GM13976 (cell line): ENCODE results near the gene CDH23.
A peak's percentile ranks its signal among the peaks of the same experiment; 100 is the strongest.

Experiments used
- DNase-seq: peaks from one replicate; pipeline ENCODE4 v3.0.0; 2012; ENCODE audit warnings: low spot score
- CTCF ChIP-seq: IDR thresholded peaks from 2 replicates; pipeline ENCODE4 v1.5.1; 2012; ENCODE audit warnings: borderline replicate concordance, mild to moderate bottlenecking; ENCODE audit not compliant: insufficient read depth; ENCODE audit errors: extremely low read depth, missing control alignments, control extremely low read depth
- in situ Hi-C: fragments of 300-500 bp; cut with MboI; formaldehyde crosslinking; loops from one replicate; pipeline ENCODE4 v1.12.0; 2022; ENCODE audit warnings: low sequenced_read_pairs, mixed read lengths, inconsistent platforms; ENCODE audit not compliant: unreplicated experiment

CDH23 gene

GRCh38 chr10:71746344-71747037, 349.8 kb downstream of the CDH23 start:
- TF ChIP-seq CTCF, result no peak
- in situ Hi-C loops, result no loop called here
- no peak for DNase-seq

DNA sequence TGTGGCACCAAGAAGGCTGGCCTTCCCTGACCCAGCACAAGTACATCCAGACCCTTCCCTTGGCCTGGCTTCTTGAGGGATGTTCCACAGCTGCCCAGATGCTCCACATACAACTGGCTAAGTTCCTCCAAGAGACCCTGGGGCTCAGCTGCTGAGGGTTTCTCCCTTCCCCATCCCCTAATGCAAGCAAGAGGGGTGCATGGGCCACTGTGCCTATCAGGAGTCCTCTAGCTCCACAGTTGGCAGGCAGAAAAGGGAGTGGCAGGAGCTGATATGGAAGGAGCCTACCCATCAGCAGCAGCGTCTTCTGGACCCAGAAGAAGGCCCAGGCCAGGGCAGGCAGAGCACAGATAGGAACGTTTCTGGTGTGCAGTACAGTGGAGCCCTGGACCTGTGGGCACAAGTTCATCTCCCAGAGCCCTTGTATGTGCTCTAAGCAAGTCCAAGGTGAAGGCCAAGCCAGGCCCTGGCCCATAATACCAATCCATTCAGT, 350.4 kb downstream of the CDH23 start:
- TF ChIP-seq CTCF, result no peak
- DNase-seq, result no peak
- in situ Hi-C loops, result no loop called here

GRCh38 chr10:71747551-71748523, 351.1 kb downstream of the CDH23 start:
- no peak for TF ChIP-seq CTCF
- in situ Hi-C loops, result no loop called here
- DNase-seq, result peak; percentile 77

- in situ Hi-C loops, result no loop called here
- no peak for TF ChIP-seq CTCF
- DNase-seq, result peak; percentile 75
Observed at GRCh38 chr10:71748671-71749191, 352.0 kb downstream of the CDH23 start.

- no peak for DNase-seq
- in situ Hi-C loops, result no loop called here
- no peak for TF ChIP-seq CTCF
Observed at GRCh38 chr10:71749396-71749795, 352.7 kb downstream of the CDH23 start.

DNA sequence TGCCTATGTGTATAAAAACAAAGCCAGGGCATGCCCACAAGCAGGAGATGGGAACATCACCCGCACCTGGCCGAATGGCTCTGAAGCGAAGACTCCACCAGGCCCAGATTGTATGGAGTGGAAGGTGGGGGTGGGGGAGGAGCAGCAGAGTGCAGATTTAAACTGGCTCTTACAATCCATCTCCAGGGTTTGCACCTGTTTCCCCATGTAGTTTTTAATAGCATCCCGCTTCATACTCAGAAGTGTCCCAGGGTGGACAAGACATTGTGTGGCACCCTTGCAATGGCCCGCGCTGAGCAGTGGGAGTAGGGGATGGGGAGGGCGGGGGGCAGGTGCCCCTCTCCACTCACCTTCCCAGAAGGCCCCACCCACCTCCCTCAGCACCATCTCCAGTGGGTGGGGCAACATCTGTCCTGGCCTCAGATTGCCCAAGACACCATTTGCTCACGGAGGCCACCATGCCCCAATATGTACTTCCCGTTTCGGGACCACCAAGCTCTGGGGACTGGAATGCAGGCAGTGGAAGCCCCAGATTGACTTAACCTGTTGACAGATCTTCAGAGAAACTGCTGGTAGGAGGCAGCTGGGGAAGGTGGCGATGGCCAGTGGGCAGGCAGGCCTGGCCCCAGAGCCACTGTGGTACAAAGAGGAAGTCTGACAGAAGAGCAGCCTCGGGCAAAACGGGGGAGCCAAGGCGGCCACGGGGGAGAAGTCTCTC, 353.6 kb downstream of the CDH23 start:
- TF ChIP-seq CTCF, result no peak
- in situ Hi-C loops, result no loop called here
- DNase-seq, result no peak
